ENCODE results near the gene STRBP.
"Not testable (repeated sequence)": the region's sequence is repeated elsewhere in the genome, so short reads cannot be mapped to it uniquely, and the experiment has no call there.

STRBP gene

DNA sequence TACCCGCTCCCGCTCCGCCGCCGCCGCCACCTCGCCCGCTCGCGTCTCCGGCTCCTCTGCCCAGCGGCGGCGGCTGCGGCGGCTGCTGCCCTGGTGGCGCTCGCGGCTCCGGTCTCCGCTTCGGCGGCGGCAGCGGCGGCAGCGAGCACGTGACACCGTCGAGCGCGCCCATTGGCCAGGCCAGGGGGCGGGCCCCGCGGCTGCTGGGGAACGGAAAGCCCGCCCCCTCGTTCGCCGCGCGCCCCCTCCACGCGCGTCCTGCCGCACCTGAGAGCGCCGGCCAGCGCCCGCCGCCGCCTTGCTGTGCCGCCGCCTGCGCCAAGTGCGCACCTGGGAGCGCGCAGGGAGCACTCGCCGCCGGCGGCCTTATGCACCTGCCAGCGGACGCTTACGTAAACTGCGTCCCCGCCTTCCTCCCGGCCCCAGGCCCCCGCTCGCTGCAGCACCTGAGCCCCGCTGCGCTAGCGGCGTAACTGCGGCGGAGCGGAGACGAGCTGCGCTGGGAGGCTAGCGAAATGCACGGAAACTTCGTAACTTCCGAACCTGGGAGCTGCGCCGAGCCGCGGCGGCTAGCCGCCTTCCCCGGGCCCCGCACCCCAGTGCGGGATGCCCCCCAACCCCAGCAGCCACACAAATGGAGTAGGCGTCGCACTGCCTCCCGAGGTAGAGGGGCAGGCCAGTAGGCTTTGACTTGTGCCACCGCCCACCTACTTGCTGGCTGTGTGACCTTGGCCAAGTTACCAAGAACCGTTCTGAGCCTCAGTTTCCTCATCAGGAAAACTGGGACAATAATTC, at the start of gene STRBP:
Gene STRBP, minus strand, starts transcription at position 122 of the 795 bp plus-strand sequence. CDS start 84,452 bp downstream, outside the sequence.
- DNase-seq (ENCODE audit: low spot score), result peak; percentile 89

DNA sequence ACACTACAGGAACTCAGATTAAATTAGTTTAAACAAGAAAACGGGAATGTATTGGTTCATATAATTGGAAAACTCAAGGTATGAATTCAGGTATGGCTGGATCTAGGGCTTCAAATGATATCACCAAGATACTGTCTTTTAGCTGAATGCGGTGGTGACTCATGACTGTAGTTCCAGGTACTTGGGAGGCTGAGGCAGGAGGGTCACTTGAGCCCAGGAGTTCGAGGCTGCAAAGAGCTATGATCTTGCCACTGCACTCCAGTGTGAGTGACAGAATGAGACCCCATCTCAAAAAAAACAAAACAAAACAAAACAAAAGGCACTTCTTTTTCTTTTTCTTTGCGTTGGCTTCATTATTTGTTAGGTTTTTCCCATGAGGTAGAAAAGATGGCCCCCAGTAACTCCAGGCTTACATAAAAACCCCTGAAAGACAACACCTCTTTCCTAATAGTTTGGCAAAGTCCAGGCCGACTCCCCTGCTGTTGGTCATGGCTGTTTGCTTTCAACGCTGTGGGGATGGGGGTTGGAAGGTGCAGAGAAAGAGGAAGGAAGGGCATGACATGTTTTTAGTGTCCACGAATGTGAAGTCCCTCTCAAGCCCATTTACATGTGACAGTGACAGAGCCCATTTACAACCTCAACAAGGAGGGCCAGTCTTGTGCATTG, 47.8 kb upstream of the STRBP start:
- no peak for DNase-seq (ENCODE audit: low spot score)

DNA sequence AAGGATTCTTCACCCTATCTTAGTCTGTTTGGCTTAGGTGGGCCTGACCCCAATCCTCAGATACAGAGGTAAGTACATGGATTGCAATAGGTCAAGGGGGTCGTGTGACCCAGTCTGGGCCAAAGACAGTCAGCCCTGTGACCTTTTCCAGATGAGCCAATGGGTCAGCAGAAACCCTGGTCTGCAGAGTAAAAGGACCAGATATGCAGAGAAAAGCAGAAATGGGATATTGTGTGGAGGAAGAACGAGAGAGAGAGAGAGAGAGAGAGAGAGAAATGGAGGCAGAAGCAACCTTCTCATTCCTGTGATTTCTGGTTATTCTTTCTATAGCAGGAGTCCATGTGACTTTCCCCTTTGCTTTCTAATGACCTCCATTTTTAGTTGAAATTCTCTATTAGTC, 47.2 kb upstream of the STRBP start:
- DNase-seq (ENCODE audit: low spot score), result no peak

DNA sequence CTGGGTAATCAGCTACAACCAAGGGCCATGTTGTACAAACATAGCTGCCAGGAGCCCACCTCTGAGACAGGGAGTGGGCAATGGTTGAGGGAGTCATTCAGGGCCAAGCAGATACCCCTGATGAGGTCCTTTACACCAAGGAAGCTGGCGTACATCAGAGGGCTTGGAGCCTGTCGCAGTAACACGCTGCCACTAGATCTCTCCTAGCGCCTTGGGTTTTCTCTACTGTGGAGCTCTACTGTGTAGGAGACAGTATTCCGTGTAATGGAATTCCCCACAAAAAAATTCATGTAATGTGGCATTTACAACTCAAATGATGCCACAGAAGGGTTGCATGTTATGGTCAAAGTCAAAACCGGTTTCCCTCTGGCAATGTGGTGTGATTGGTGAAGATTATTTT, 46.2 kb upstream of the STRBP start:
- no peak for DNase-seq (ENCODE audit: low spot score)

DNA sequence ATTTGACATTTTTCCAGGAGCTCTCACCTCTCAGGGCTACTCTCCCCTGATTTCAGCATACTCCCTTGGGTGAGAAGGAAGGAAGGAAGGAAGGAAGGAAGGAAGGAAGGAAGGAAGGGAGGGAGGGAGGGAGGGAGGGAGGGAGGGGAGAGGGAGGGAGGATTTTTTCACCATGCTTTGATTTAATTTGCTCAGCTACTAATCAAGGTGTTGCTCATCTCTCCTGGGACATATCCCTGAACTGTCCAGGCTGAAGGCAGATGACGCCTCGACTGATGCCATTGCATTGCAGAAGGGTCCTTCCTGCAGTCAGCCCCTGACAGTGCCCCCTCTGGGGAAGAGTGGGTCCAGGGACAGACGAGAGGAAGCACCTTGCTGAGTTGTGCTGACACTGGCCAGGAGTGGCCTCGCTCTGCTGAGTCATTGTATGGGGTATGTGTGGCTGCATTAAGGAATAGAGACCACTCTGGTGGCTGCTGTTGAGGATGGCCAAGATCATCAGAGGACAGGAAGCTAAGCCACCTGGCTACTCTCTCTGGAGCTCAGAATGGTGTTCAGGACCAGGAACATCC, 44.0 kb upstream of the STRBP start:
- no peak for DNase-seq (ENCODE audit: low spot score)

DNA sequence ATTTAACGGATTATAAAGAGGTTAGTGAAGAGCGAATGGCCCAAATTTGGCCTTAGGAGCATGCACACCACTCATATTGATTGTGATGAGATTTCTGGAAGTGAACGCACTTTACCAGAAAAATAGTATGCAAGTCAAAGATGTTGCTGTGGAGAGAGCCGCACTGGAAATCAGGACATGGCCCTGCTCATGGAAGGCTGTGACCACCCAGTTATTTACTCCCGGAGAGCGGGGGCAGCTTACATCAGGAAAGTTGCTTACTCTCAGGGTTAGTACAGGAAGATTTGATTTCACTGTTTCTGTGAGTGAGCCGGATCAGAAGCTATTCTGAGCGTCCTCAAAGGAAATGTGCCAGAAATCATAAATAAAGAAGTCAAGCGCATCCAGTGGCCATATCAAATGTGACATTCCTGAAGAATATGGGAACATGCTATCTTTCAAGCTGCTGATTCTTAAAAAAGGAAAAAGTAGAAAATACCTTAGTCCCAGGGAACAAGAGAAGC, 42.9 kb upstream of the STRBP start:
- no peak for DNase-seq (ENCODE audit: low spot score)

DNA sequence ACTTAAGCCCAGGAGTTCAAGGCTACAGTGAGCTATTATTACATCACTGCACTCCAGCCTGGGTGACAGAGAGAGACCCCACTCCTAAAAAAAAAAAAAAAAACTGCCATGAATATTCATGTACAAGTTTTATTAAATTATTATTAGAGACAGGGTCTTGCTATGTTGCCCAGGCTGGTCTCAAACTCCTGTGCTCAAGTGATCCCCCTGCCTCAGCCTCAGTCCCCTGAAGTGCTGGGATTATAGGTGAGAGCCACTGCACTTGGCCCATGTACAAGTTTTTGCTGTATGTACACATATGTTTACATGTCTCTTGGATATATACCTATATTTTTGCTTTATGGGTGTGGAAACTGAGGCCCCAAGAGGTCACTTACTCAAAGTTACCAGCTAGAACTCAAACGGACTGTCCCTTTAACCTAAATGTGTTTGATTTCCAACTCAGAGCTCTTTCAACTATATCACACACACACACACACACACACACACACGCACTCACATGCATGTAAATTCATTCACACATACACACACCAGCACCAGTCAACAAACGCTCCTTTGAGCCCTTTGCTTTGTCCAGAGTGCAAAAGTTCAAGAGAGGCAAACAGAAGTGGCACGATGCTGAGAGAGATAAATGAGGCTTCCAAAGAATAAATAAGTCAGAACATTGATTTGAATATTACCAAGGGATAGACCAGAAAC, 42.3 kb upstream of the STRBP start:
- DNase-seq (ENCODE audit: low spot score), result no peak

DNA sequence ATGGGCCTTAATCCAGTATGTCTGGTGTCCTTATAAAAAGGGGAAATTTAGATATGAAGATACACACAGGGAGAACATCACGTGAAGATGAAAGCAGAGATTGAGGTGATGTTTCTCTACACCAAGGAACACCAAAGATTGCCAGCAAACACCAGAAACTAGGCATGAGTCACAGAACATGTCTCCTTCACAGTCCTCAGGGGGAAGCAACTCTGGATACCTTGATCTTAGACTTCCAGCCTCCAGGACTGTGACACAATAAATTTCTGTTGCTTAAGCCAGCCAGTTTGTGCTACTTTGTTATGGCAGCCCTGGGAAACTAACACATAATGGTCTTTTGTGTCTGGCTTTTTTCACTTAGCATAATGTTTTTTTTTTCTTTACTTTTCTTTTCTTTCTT, 41.2 kb upstream of the STRBP start:
- no peak for DNase-seq (ENCODE audit: low spot score)

DNA sequence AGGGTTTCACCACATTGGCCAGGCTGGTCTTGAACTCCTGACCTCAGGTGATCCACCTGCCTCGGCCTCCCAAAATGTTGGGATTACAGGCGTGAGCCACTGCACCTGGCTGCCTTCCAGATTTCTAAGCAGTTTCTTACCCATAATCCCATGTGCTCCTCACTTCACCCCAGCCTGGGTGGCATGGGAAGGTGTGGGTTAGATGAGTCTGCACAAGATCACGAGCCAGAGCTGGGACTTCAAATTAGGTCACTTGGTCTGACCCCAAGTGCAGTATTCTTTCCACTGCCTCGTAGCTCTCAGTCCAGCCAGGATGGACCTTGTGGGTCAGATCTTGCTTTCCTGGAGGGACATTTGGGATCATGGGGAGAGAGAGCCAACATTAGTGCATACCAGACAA, 37.5 kb upstream of the STRBP start:
- no peak for DNase-seq (ENCODE audit: low spot score)

DNA sequence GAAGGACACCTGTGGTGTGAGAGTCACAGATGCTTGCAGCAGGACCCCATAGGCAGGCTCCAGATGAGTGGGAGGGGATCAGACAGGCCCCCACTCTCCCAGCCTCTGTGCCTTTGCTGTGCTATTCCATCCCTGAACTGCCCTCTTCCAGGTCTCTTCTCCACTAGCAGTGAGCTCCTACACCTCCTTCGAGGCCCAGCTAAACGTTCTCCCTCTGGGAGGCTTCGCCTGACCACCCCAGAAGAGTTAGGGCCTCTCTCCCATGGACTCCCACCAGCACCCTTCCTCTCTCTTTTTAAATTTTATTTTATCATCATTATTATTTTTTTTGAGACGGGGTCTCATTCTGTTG, 35.9 kb upstream of the STRBP start:
- no peak for DNase-seq (ENCODE audit: low spot score)

DNA sequence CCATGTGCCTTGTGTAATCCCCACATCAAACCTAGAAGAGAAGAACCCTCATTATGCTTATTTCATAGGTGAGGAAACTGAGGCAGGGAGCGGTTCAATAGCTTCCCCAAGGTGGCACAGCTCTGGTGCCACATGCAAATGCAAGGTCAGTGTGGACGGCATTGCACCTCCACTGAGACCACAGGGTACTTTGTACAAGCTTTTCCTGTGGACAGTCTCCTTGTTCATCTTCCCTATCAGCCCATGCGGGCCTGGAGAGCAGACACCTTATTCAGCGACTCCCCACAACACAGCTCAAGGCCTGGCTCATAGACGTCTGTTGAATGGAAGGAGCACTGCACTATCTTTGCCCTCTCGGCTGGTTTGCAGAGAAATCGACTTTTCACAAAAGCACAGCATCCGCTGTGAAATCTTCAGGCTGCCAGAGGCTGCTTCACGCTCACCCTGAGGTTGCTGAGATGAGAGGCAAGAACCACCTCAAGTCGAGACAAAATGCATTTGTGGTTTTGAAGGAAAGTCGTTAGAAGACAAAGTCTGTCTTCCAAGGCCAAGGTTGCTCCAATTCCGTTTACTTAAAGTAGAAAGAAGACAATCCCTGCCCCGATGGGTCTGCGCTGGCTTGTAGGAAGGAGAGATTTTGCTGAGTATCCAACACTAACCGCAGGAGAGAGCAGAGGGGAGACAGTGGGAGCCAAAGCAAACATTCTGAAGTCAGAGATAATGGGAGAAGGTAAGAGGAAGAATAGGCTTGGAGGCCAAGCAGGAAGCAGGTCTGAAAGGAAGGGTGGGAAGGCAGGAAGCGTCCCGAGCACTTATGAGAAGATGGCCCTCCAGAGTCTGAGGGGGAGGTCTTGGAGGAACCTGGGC, 34.2 kb upstream of the STRBP start:
- no peak for DNase-seq (ENCODE audit: low spot score)

DNA sequence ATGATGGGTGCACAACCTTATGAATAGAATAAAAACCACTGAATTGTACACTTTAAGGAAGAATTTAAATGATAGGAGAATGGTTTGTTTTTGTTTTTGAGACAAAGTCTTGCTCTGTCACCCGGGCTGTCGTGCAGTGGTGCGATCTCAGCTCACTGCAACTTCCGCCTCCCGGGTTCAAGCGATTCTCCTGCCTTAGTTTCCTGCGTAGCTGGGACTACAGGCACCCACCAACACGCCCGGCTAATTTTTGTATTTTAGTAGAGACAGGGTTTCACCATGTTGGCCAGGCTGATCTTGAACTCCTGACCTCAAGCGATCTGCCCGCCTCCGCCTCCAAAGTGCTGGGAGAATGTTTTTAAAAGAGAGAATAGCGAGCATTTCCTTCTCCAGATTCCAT, 33.5 kb upstream of the STRBP start:
- DNase-seq (ENCODE audit: low spot score), result not testable (repeated sequence)

DNA sequence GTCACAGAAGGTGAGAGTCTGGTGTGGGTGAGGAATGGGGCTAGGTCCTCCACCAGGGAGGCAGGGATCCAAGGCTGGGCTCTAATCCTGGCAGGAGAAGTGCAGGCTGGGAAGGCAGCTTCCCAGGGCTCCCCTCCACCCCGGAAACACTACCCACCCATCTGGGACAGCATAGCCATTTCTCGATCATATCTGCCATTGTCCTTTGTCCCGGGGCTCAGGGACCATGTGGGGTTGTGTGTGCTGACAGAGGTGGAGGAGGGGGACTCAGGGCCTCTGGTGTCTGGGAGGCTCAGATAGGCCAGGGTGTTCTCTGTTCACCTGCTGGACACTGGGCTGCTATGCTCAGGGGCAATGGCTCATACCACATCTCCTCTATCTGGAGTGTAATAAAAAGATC, 32.2 kb upstream of the STRBP start:
- DNase-seq (ENCODE audit: low spot score), result no peak

DNA sequence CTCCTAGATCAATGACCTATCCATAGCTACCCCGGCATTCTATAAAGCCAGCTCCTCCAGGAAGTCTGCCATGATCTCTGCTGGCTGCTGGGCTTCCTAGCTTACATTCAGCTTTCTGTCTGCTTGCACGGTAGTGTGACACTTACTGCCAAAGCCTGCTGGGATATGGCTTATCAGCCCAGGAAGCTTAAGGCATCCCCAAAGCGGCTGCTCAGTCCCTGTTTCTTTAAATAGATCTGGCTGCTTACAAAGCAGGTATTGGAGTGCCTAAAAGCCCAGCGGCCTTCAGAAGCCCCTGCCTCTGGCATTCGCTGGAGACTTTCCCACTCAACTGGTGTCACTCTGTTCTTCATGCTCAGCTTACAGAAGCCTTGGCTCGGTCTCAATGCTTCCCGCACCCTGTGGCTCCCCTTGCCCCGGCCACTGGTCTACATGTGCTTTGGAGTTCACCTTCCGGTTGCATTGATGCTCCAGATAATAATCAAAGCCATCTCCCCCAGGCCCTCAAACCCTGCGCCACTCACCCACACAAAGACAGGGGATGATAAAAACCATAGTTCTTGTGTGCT, 31.3 kb upstream of the STRBP start:
- no peak for DNase-seq (ENCODE audit: low spot score)

DNA sequence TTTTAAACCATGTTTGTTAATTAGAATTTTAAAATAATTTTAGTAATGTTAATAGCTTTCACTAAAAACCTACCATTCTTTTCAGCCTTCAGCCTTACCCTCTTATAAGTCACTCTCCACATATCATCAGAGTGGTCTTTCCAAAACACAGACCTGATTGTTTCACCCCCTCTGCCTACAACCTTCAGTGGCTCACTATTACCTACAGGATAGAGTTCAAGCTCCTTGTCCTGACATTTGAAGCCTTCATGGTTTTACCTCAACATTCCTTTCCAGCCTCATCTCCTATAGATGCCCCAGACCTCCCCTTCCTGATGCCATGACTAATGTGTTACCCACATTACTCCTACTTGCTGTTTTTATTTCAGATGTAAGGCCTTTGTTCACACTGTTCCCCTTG, 27.8 kb upstream of the STRBP start:
- DNase-seq (ENCODE audit: low spot score), result no peak

DNA sequence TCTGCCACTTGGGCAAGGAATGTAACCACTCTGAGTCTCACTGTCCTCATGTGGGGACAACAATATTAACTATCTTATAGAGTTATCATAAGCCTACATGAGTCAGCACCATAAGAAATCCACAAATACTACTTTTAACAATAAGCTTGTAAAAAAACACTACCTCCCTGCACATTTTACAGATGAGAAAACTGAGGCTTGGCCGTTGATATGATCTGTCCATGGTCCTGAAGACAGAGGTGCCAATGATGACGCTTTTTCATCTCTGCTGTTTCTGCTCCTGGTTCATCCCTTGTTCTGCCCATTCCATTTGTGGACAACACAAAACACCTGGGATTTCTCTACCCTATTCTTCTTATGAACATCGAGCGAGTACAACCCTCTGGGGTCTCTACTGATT, 23.4 kb upstream of the STRBP start:
- DNase-seq (ENCODE audit: low spot score), result no peak

DNA sequence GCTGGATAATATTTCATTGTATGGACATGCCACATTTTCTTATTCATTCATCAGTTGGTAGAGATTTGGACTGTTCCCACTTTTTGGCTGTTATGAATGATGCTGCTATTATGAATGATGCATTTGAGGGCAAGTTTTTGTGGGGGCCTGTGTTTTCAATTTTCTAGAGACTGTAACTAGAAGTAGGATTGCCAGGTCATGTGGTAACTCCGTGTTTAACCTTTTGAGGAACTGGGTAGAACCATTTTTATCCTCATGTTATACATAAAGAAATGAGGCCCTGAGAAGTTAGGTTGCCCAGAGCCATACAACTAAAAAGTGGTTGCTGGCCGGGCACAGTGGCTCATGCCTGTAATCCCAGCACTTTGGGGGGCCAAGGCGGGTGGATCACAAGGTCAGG, 22.4 kb upstream of the STRBP start:
- no peak for DNase-seq (ENCODE audit: low spot score)

DNA sequence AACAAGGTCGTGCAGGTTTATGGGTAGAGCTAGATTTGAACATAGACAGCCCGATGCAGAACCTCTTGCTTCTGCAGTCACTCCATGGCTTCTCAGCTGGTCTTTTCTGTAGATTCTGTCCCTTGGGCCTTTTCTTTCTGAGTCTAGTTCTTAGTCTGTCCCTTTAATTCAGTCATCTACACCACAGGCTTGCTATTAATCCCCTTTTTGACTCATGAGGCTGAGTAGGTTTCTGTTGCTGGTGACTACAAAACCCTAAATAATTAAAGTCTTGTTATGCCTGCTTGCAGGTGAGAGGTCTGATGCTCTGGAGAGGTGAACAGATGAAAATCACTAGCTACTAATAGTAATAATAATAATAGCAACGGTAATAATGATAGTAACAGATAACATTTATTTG, 19.3 kb upstream of the STRBP start:
- DNase-seq (ENCODE audit: low spot score), result no peak

DNA sequence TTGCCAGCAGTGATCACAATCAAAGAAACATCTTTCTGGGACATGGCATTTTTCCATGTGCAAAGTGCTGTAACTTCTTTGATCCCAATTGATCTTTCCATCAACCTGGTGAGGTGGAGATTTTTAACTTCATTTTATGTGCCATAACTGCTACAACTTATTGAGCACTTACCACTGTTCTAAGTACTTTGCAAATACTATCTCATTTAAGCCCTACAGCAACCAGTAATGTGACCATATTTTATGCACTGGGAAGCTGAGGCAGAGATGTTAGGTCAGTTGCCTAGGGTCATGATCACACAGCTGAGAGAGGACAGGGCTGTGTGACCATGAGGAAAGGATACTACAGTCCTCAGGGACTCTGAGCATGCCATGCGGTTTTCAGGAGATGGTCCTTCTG, 17.9 kb upstream of the STRBP start:
- DNase-seq (ENCODE audit: low spot score), result no peak

DNA sequence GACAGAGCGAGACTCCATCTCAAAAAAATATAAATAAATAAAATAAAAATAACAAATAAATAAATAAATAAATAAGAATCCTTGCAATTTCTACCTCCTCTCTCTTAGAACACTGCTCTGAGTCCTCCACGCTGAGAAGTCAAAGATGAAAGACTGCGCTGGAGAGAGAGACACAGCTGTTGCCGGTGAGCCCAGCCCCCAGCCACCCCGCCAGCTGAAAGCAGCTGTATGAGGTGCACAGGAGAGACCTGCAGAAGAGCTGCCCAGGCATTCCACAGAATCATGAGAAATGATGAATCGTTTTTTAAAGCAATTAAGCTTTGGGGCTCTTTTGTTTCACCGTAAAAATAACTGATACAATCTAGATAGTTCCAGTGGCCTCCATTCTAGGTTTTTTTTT, 16.3 kb upstream of the STRBP start:
- no peak for DNase-seq (ENCODE audit: low spot score)

DNA sequence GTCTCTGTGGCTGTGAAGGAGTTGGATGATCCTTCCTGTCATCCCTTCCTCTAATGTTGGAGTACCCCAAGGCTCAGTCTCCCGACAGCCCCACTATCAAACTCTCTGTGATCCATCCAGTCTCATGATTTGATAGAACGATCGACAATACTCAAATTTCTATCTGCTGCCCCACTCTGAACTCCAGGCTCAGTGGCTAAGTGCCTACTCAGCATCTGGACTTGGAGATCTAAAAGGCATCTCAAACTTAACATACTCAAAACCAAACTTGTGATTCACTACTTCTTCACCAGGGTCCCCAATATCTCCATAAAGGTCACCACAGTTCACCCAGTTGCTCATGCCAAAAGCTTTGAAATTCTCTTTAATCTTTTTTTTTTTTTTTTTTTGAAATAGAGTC, 15.1 kb upstream of the STRBP start:
- no peak for DNase-seq (ENCODE audit: low spot score)

DNA sequence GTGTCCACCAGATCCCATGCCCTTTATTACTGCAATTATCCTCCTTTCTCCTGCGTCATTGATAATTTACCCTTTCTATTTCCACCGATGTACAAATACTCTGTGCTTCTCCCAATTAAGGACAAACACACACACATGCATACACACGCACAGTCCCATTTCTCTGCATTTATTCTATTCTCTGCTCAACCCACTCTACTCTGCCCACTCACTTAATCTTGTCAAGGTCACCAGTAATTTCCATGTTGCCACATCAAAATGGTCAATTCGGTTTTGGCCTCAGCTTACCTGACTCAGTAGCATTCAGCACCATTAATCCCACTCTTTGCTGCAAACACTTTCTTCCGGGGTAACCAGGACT, 14.6 kb upstream of the STRBP start:
- DNase-seq (ENCODE audit: low spot score), result no peak
